DMS79 (cell line): Measurements from ENCODE around the gene VEZT.
"Not testable (repeated sequence)": the region's sequence is repeated elsewhere in the genome, so short reads cannot be mapped to it uniquely, and the experiment has no call there.

Source experiments
- DNase-seq: peaks from one replicate; lab custom pipeline; 2025; lab: John Stamatoyannopoulos, UW

Gene VEZT

DNA sequence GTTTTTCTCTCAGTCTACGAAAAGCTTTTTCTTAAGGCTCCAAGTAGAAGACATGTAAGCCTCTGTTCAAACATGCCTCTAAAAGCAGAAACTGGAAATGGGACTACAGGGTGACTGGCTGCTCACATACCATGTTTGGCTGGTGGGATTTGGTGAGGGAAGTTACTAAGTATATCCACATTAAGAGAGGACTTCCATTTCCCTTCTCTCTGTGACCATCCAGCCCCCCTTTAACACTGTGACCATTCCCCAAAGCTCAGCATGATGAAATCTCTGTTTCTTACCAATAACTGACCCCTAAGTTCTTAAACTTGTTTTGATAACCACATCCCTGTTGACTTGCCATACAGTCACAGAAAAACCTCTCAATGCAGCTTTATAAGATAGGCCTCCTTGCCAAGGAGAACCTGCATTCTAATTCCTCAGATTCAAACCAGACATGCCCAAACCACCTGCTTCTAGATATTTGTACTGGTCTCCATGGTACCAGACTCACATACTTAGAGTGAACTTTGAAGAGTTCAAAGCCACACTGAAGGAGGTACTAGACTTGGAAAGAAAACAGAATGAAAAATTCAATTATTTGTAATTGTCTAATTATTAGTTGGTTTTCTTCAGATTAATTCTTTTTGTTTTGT, 102.2 kb downstream of the VEZT start:
- no peak for DNase-seq

DNA sequence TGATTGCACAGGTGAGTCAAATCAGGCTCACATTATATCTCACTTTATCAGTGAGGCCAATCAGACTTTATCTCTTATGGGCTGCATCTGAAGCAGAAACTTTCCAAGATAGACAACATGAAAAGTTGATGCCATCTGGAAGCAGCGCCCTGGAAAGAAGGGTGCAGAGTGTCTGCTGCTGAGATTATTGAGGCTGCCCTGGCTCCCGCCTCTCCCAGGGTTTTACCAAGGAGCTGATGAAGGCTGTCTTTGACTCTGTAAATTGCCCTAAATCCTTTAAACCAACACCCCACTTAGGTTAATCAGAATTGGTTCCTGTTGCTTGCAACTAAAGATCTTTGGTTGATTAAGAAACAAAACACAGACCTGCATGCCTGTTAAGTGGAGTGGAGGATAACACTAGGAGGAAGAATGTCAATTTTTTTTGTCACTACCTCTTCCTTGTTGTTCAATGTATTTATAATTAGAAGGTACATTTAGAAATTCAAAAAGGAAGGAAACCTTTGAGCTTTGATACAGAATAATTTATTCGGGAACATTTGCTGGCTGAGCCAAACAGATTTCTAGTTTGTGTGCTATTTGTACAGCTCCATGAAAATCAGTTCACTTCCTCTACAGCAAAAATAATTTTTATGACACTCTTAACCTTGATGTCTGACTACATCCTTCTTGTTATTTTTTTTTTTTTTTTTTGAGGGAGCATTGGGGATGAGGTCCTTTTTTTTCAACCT, 104.1 kb downstream of the VEZT start:
- no peak for DNase-seq

DNA sequence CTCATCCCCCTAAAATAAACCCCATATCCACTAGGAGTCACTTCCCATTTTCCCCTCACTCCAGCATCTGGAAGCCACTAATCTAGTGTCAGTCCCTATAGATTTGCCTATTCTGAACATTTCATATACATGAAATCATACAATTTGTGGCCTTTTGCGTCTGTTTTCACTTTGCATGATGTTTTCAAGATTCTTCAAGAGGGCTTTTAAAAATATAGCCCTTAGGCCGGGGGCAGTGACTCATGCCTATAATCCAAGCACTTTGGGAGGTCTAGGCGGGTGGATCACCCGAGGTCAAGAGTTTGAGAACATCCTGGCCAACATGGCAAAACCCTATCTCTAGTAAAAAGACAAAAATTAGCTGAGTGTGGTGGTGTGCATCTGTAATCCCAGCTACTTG, 104.7 kb downstream of the VEZT start:
- no peak for DNase-seq

DNA sequence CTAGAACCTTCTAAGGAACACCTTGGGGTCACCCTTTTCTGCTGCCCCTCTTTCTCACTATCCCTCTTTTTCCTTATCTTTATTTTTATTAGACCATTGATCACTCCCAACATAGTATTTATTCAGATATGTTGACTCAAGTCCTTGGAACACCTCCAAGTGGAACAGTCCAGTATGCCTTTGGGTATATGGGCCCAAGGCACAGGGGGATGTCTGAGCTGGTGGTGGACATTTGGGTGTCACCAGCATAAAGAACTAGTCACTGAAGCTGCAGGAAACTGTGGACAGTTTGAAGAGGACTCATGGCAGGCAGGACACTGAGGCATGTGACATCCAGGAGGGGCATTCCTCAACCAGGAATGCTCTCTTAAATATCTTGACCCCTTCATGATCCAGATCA, 105.6 kb downstream of the VEZT start:
- DNase-seq, result no peak

DNA sequence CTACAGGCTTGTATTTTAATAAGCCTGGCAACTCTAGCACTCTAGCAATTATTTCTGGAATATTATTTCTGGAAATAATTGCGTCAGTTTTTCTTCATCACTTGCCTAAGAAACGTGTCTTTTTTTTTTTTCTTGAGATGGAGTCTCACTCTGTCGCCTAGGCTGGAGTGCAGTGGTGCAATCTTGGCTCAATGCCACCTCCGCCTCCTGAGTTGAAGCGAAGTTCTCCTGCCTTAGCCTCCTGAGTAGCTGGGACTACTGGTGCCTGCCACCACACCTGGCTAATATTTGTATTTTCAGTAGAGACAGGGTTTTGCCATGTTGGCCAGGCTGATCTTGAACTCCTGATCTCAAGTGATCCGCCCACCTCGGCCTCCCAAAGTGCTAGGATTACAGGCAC, 106.6 kb downstream of the VEZT start:
- not testable (repeated sequence) for DNase-seq

DNA sequence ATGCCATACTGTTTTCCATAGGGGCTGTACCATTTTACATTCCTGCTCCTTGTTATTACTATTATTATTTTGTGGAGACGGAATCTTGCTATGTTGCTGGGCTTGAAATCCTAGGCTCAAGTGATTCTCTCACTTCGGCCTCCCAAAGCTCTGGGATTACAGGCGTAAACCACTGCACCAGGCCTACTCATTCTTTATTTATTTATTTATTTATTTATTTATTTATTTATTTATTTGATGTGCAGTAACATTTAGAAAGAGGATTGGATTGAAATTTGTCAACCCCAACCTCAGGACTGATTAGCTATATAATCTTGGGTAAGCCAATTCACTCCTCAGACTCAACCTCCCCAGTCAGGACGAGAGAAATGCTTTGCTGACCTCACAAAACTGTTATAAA, 107.9 kb downstream of the VEZT start:
- no peak for DNase-seq

DNA sequence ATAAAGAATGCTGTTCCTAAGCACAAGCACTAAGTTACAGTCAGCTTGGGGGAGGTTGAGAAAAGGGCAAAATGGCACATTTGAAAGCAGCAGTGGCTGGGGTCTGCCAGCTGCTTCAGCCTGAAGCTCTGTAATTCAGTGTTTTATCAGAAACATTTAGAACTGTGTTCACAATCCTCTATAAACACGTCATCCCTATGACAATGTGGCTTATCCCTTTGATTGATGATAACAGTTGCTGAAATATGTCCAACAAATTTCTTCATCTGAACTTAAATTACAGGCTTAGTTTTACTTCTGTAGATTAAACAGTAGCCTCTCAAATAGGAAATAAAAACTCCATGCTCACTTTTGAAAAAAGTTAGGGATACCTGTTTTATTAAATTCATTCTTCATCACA, 108.8 kb downstream of the VEZT start:
- no peak for DNase-seq

DNA sequence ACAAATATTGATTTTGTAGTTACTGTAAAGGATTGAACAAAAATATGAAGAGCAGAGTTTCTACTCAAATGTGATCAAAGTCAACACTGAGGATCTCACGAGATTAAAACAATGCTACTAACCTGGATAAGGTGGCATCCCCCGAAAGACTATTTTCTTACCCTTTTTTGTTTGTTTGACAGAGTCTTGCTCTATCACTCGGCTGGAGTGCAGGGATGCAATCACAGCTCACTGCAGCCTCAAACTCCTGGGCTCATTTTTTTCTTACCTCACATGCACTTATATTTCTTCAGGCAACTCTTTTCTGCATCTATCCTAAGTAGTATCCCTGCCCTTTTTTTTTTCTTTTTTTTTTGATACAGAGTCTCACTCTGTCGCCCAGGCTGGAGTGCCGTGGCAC, 109.2 kb downstream of the VEZT start:
- DNase-seq, result no peak

DNA sequence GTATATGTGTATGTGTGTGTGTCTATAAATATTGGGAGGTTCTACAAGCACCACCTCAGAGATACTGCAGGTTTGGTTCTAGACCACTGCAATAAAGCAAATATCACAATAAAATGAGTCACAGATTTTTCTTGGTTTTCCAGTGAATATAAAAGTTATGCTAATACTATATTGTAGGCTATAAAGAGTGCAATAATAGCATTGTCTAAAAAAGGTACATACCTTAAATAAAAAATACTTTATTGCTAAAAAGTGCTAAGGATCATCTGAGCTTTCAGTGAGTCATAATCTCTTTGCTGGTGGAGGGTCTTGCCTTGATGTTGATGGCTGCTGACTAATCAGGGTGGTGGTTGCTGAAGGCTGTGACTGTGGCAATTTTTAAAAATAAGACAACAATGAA, 111.1 kb downstream of the VEZT start:
- DNase-seq, result no peak

DNA sequence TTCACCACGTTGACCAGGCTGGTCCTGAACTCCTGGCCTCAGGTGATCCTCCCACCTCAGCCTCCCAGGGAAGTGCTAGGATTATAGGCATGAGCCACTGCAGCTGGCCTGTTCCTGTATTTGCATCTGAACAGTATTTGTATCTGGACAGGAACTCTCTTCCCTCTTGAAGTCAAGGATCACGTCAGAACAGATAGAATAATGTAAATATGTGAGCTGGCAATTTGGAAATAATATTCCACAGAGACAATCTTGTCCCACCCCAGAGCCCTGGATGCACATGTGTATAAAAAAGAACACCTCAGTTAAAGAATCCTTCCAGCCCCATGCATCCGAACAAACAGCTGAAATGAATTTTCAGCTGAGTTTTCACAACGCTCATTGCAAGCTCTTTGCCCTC, 118.3 kb downstream of the VEZT start:
- DNase-seq, result no peak

DNA sequence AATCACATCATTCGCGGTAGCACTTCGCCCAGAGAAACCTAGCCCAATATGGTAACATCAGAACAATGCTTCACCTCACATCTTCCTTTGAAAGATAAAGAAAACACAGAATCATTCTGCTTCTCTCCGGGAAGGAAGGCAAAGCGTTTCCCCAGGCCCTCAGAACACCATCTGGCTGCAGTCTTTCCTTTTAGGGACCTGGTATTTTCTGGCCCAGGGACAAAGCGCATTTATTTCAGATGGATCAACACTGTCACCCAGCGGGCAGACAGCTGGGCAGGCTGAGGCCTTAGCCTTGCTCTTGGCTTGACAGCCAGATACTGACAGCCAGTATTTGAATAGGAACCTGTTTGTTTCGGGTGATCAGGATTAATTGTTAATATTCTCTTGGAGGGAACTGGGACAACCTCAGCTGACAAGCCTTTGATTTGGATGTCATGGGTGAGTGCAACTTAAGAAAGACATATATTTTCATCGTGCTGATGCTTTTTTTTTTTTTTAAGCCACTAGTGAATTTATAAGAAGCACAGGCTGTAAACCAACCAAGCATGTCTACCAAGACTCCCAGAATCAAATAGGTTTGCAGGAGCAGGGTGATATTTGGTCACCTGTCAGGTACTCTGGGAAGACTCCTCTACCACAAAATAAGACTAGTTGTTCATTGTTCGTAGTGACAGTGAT, 118.9 kb downstream of the VEZT start:
- peak; percentile 76 for DNase-seq

DNA sequence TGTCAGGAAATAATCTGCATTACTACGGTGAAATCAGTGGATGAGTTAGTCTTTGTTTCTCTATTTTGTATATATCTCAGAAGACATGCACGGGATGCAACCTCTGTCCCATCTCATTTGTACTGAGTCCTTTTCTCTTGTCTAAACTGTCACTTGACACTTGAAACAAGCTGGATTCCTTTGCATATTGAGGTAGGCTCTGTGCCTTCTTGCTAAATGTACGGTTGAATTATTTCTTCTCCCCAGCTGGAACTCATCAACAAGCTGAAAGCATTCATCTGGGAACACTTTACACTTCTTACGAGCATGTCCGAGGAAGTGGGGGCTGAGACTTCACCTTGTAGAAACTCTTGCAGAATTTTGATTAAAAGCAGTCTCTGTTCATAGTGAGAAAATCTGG, 119.5 kb downstream of the VEZT start:
- DNase-seq, result no peak

DNA sequence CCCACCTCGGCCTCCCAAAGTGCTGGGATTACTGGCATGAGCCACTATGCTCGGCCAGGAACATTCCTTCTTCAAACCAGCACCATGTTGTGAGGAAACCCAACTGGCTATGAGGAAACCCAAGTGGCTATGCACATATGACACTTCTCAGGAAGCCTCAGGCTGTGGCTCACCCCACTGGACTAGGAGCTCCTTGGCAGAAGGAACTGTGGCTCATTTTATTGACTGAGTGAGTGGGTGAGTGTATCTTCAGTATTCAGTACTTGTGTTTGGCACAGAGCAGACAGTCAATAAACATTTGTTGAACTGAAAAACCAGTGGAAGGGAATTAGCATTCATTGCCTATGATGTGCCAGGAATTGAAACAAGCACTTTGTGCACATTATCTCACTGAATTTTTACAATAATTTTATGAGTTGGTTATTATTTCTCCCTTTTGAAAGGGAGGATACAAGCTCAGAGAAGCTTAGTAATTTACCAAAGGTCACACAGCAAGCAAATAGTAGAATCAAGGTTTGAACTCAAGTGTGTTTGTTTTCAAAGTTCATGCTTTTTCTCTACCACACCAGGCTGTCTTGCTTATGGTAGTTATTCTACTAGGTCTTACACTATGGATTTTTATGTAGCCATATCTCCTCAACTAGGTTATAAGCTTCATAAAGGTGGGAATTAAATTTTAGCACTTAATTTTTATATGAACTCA, 121.6 kb downstream of the VEZT start:
- no peak for DNase-seq

DNA sequence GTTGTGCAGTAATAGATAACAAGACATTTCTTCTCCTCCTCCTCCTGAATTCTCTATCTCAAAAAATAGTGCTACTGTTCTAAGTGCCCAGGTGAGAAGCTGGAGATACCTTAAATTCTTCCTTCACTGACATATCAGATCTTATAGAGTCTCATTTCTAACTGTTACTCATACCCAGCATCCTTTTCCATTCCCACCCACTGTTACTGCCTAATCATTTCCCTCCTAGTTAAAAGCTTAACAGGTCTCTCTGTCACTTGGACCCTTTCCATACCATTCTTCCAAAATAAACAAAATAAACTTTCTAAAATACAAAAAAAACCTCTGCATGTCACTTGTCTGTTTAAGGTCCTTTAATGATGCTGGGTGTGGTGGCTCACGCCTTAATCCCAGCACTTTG, 124.4 kb downstream of the VEZT start:
- DNase-seq, result no peak

DNA sequence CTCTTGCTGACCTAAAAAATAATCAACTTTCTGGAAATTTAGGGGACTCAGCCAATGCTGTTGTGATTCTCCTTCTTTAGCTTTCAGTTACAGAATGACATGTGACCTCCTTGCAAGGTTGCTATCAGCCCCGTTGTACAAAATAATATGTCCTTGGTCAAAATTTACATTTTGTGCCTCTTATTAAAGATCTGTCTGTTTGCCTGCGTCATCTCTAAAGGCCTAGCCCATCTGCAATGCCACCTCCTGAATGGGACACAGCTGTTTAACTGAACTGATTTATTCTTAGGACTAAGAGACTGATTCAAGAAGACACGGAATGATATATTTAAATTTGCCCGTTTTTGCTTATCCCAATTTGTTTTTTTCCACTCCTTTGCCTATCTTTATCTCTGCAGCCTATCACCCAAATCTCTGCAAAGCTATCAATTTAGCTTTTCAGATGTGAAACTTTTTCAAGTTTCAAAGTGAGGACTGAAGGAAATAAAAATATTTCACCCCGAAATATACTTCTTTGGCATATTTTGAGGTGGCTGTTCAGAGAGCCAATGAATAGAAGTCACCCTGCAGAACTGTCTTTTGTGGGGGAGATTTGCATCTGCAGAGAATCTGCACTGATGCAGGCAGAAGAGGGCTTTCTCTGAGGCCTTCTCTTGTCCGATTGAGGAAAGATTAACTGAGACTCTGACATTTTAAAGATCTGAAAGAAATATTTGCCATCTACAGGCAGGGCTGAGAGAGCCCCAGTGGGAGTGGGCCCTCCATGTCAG, 126.0 kb downstream of the VEZT start:
- no peak for DNase-seq

DNA sequence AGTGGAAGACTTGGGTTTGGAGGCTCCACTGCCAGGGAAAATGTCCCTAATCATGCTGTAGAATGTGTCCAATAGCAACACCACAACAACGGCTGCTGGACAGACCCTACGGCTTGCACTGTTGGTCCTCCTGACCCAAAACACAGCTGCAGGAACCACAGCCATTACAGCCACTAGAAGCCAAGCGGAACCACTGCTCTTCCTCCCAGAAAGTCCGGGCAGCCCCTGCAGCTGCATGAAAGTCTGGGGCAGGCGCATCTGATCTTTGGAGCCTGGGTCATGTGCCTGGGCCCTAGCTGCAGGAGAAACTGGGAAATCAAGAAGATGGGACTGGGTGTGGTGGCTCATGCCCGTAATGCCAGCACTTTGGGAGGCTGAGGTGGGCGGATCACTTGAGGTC, 131.7 kb downstream of the VEZT start:
- DNase-seq, result no peak

DNA sequence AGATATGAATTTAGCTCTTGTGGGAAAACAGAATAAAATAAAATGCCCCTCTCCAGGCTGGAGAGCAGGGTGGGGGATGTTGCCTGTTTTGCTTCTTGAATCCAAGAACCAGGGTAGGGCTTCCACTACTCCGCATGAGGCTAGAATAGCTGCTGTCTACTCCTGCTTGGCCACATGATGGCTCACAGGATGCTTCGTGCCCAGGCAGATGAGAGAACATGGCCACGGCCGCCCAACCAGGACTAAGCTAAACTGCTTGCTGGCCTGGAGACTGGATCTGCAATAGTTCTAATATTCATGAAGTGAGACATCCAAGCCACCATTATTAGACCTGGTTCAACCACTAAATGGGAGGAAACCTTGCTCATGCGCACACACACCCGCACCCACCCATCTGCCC, 134.1 kb downstream of the VEZT start:
- DNase-seq, result no peak
